ENCODE results near the gene DCANP1. TPM values are rescaled to one million over a fixed set of nuclear protein-coding genes. Genes with fewer than 3 reads are reported as not detected.

The DCANP1 gene
- total and polyA plus RNA-seq, 2 of the 13 experiments (the other 11 are each of a cell fraction or from before 2014, with no cell fraction given): not detected

GRCh38 chr5:135482381-135482933 lies 35.3 kb upstream of the DCANP1 start:
- ChIA-PET CTCF (ENCODE audit: low intra/inter-chr PET ratio, low total read pairs) (no interaction called here), POLR2A (interaction anchor here (0.5 to 1.2 kb wide), 4 partner anchors 9 to 219 kb away, joined by 3 to 6 read pairs (median 4); no protein-coding TSS in a partner anchor)
- Histone ChIP-seq H3K9me3 (ENCODE audit: low read length) (no peaks in the 10 kb centered on the region), H3K4me1 (ENCODE audit: insufficient read depth, low read length) (peaks cover 56% of the 10 kb centered on the region), H3K79me2 (ENCODE audit: insufficient read depth, low read length) (no peaks in the 10 kb centered on the region), H3K9ac (ENCODE audit: insufficient read depth, low read depth, low read length) (peak overlapping the region; percentile 21; the same call in 1 of the 2 replicates), H3K27ac (ENCODE audit: extremely low read length, insufficient read depth, low read length) (peak overlapping the region; percentile 81), H3K4me2 (ENCODE audit: low read depth, low read length) (peak overlapping the region; percentile 36), H4K20me1 (ENCODE audit: insufficient read depth, low read length) (no peaks in the 10 kb centered on the region), H2AFZ (ENCODE audit: low read length) (no peak overlapping the region), H3K27me3 (ENCODE audit: control insufficient read depth in 1 of 2, insufficient read depth in 2 of 2, low read length in 2 of 2) (peaks cover 0 to 9% of the 10 kb centered on the region in 2 experiments; a peak in 2 of 5 replicates), H3K36me3 (replicated peaks in 1 of 2; ENCODE audit: control insufficient read depth in 1 of 2, insufficient read depth in 2 of 2, low read length in 2 of 2) (no peaks in the 10 kb centered on the region), H3K4me3 (replicated peaks in 1 of 3; ENCODE audit: insufficient read depth in 1 of 3, low read depth in 2 of 3, low read length in 3 of 3) (peak overlapping the region in 1 of 3 experiments; percentile 5; a peak in 1 of 6 replicates)
- BruUV-seq (replicated peaks): no TSS peak
- intact Hi-C loops (cut with micrococcal nuclease; ENCODE audit: unreplicated experiment) (no loop called here), in situ Hi-C loops (cut with HindIII; ENCODE audit: extremely low pct_ligation_motif_present, low pct_unique_long_range_greater_than_20kb) (no loop called here)
- DNase-seq (ENCODE audit: low spot score) (peak; percentile 94), ATAC-seq (peak; percentile 89), FAIRE-seq (peak; percentile 98)
- WGBS (ENCODE audit: low lambda C conversion rate): 4% methylated on average over 8 of the region's 9 CpGs
- peak; percentile 70; the same call in 1 of the 2 replicates for TF ChIP-seq ZNF614 (CRISPR knock-in tag; IDR thresholded peaks at IDR 0.05; ENCODE audit: borderline replicate concordance)
- no peak for TF ChIP-seq ZBTB33 (CRISPR knock-in tag; IDR thresholded peaks at IDR 0.05)
- no peak for TF ChIP-seq KLF11 (CRISPR knock-in tag; IDR thresholded peaks at IDR 0.05)
- no peak for TF ChIP-seq SNAPC5 (CRISPR knock-in tag; IDR thresholded peaks at IDR 0.05; ENCODE audit: borderline replicate concordance)
- TF ChIP-seq ZBTB43 (CRISPR knock-in tag; conservative IDR thresholded peaks at IDR 0.05): no peak
- no peak for TF ChIP-seq ZNF503 (CRISPR knock-in tag; IDR thresholded peaks at IDR 0.05)
- TF ChIP-seq KLF9 (CRISPR knock-in tag; IDR thresholded peaks at IDR 0.05; ENCODE audit: low read depth): no peak
- no peak for TF ChIP-seq PRDM15 (CRISPR knock-in tag; IDR thresholded peaks at IDR 0.05)
- peak; percentile 74 for TF ChIP-seq SAP130 (CRISPR knock-in tag; IDR thresholded peaks at IDR 0.05; ENCODE audit: low read depth)
- TF ChIP-seq ELF3 (CRISPR knock-in tag; IDR thresholded peaks at IDR 0.05): peak; percentile 46
- no peak for TF ChIP-seq EZH2 (conservative IDR thresholded peaks at IDR 0.05; ENCODE audit: low read depth, low read length)
- TF ChIP-seq SYNCRIP (IDR thresholded peaks at IDR 0.05; ENCODE audit: insufficient read depth, low read depth, low read length): no peak
- no peak for TF ChIP-seq ZNF597 (CRISPR knock-in tag; IDR thresholded peaks at IDR 0.05)

All from HepG2 (cell line).